PFSK-1 (cell line): ENCODE data around the gene TCF12.
A peak's percentile ranks its signal among the peaks of the same experiment; 100 is the strongest.

Experiments
- POLR2AphosphoS5 ChIP-seq: IDR thresholded peaks from 2 replicates; pipeline ENCODE4 v1.6.1; 2012; ENCODE audit warnings: low read depth, mild to moderate bottlenecking, control low read depth, low read length, moderate library complexity
- TAF1 ChIP-seq: IDR thresholded peaks from 2 replicates; pipeline ENCODE4 v1.6.1; 2012; ENCODE audit warnings: low read length, control low read depth, borderline replicate concordance; ENCODE audit not compliant: insufficient read depth
- TF ChIP-seq, protein P1 (sequence below), 2 experiments: IDR thresholded peaks; 2 replicates each; pipeline versions ENCODE4 v1.6.1 to v1.8.0; 2011 to 2012; ENCODE audit warnings: low read depth in 2 of 2, low read length in 2 of 2, control low read depth in 1 of 2, inconsistent platforms in 1 of 2, mild to moderate bottlenecking in 1 of 2, moderate library complexity in 1 of 2; ENCODE audit not compliant: insufficient read depth in 1 of 2

DNA sequence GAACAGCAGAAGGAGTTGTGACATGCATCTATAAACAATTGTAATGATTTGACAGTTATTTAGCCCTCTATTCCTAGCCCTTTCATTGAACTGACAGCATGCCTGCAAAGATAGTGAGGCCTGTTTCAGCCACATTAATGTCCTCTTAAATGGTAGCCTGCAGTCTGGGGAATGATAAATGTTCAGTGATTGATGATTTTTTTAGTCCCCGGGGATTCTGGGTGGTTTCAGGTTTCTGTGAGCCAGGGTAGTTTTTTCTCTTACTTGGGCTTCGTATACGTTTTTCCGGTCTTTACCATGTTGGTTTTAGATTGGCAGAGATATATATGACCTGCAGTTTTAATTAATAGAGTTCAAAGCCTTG is 172.0 kb downstream of the TCF12 start:
- TF ChIP-seq POLR2AphosphoS5 (no peak), TAF1 (peak; percentile 26; the same call in 1 of the 2 replicates)
- TF ChIP-seq, protein P1, sequence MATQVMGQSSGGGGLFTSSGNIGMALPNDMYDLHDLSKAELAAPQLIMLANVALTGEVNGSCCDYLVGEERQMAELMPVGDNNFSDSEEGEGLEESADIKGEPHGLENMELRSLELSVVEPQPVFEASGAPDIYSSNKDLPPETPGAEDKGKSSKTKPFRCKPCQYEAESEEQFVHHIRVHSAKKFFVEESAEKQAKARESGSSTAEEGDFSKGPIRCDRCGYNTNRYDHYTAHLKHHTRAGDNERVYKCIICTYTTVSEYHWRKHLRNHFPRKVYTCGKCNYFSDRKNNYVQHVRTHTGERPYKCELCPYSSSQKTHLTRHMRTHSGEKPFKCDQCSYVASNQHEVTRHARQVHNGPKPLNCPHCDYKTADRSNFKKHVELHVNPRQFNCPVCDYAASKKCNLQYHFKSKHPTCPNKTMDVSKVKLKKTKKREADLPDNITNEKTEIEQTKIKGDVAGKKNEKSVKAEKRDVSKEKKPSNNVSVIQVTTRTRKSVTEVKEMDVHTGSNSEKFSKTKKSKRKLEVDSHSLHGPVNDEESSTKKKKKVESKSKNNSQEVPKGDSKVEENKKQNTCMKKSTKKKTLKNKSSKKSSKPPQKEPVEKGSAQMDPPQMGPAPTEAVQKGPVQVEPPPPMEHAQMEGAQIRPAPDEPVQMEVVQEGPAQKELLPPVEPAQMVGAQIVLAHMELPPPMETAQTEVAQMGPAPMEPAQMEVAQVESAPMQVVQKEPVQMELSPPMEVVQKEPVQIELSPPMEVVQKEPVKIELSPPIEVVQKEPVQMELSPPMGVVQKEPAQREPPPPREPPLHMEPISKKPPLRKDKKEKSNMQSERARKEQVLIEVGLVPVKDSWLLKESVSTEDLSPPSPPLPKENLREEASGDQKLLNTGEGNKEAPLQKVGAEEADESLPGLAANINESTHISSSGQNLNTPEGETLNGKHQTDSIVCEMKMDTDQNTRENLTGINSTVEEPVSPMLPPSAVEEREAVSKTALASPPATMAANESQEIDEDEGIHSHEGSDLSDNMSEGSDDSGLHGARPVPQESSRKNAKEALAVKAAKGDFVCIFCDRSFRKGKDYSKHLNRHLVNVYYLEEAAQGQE (IDR thresholded peaks at IDR 0.05; ENCODE audit: insufficient read depth in 1 of 2, low read depth in 2 of 2, low read length in 2 of 2): no peak
